H1 (cell line): ENCODE data around the gene PCNX3. TPM values are rescaled to one million over a fixed set of nuclear protein-coding genes. Genes with fewer than 3 reads are reported as not detected.

Experiments
- CTCF ChIA-PET: fragments of 300-600 bp; sonication (Branson Sonifier 250); formaldehyde crosslinking; loops from one replicate; lab custom pipeline; 2021; ENCODE audit not compliant: partially characterized antibody; lab: Charles Lee
- POLR2A ChIA-PET: fragments of 300-600 bp; sonication (Branson Sonifier 250); formaldehyde crosslinking; loops from one replicate; lab custom pipeline; 2021; ENCODE audit warnings: inconsistent platforms; ENCODE audit not compliant: partially characterized antibody; lab: Charles Lee
- DNase-seq, 2 experiments: peaks; one replicate each; pipeline versions ENCODE4 v3.0.0 to v3.0.0-alpha.2; 2010 to 2022; ENCODE audit warnings: low spot score in 2 of 2, low read depth in 1 of 2, mixed read lengths in 1 of 2
- FAIRE-seq: peaks from 2 replicates; lab custom pipeline; 2011; peaks lifted over from hg19 to GRCh38; lab: Jason Lieb, UNC
- H2AFZ ChIP-seq: 2 replicates; pipeline ENCODE4 v1.8.1; 2012; ENCODE audit warnings: low read length, inconsistent platforms
- H2AK5ac ChIP-seq: 2 replicates; pipeline ENCODE4 v1.6.1; 2013; ENCODE audit warnings: low read depth, low read length
- H2BK120ac ChIP-seq: replicated peaks from 2 replicates; pipeline ENCODE3; 2013; ENCODE audit warnings: low read depth, low read length, inconsistent platforms
- H2BK12ac ChIP-seq: 2 replicates; pipeline ENCODE4 v1.6.1; 2013; ENCODE audit warnings: low read depth, low read length
- H2BK15ac ChIP-seq: 2 replicates; pipeline ENCODE4 v1.6.1; 2013; ENCODE audit warnings: low read length
- H2BK20ac ChIP-seq: 2 replicates; pipeline ENCODE4 v1.6.1; 2013; ENCODE audit warnings: low read length
- H2BK5ac ChIP-seq: 2 replicates; pipeline ENCODE4 v1.6.1; 2013; ENCODE audit warnings: low read depth, low read length
- H3K14ac ChIP-seq: 2 replicates; pipeline ENCODE4 v1.6.1; 2013; ENCODE audit warnings: inconsistent platforms; ENCODE audit not compliant: insufficient read length
- H3K18ac ChIP-seq: 2 replicates; pipeline ENCODE4 v1.6.1; 2013; ENCODE audit warnings: low read length; ENCODE audit errors: extremely low read depth
- H3K23ac ChIP-seq: 2 replicates; pipeline ENCODE4 v1.6.1; 2013; ENCODE audit warnings: inconsistent platforms; ENCODE audit not compliant: insufficient read length
- H3K23me2 ChIP-seq: 2 replicates; pipeline ENCODE4 v1.6.1; 2013; ENCODE audit warnings: low read depth, low read length
- H3K27ac ChIP-seq: 2 replicates; pipeline ENCODE4 v1.6.1; 2011; ENCODE audit warnings: low read depth, low read length, inconsistent platforms
- H3K27me3 ChIP-seq, 4 experiments: replicated peaks in 1 of 4; 1 replicate in 1 of 4; 2 replicates in 3 of 4; pipeline versions ENCODE4 v1.6.1 to v1.8.1; 2011 to 2013; ENCODE audit warnings: low read length in 3 of 4, mild to moderate bottlenecking in 3 of 4, inconsistent platforms in 2 of 4, mixed read lengths in 2 of 4, moderate library complexity in 1 of 4; ENCODE audit not compliant: control insufficient read depth in 3 of 4, insufficient read depth in 3 of 4; ENCODE audit errors: extremely low read depth in 1 of 4
- H3K36me3 ChIP-seq, 4 experiments: 2 replicates each; pipeline versions ENCODE4 v1.6.1 to v1.8.1; 2011 to 2013; ENCODE audit warnings: mild to moderate bottlenecking in 4 of 4, low read length in 3 of 4, moderate library complexity in 2 of 4, control low read depth in 1 of 4, inconsistent platforms in 1 of 4; ENCODE audit not compliant: insufficient read depth in 4 of 4, control insufficient read depth in 2 of 4
- H3K4ac ChIP-seq: replicated peaks from 2 replicates; pipeline ENCODE3; 2013; ENCODE audit warnings: low read length, low read depth, mixed read lengths, inconsistent platforms; ENCODE audit not compliant: insufficient read length
- H3K4me1 ChIP-seq, 4 experiments: replicated peaks in 1 of 4; 1 replicate in 1 of 4; 2 replicates in 3 of 4; pipeline versions ENCODE4 v1.6.1 to v1.8.1; 2011 to 2013; ENCODE audit warnings: low read length in 3 of 4, inconsistent platforms in 2 of 4, mixed read lengths in 1 of 4; ENCODE audit not compliant: insufficient read depth in 4 of 4, control insufficient read depth in 3 of 4
- H3K4me2 ChIP-seq, 2 experiments: 2 replicates each; pipeline versions ENCODE4 v1.6.1 to v1.8.1; 2011 to 2013; ENCODE audit warnings: low read depth in 2 of 2, low read length in 2 of 2, control low read depth in 1 of 2, inconsistent platforms in 1 of 2, mild to moderate bottlenecking in 1 of 2; ENCODE audit not compliant: insufficient read depth in 1 of 2
- H3K4me3 ChIP-seq, 4 experiments: fragments of 200-600, 300-600 bp in 1 of 4; sonication (generic), shearing (Covaris generic), sonication (Bioruptor Twin) in 1 of 4; 2 replicates each; pipeline versions ENCODE4 v1.5.1 to v1.8.1; 2011 to 2016; ENCODE audit warnings: low read length in 4 of 4, low read depth in 3 of 4, control low read depth in 2 of 4, inconsistent platforms in 2 of 4, mild to moderate bottlenecking in 2 of 4, mixed read lengths in 1 of 4, moderate library complexity in 1 of 4; ENCODE audit not compliant: insufficient read depth in 2 of 4; ENCODE audit errors: extremely low read depth in 1 of 4
- H3K56ac ChIP-seq: replicated peaks from 2 replicates; pipeline ENCODE3; 2013; ENCODE audit warnings: low read depth, mild to moderate bottlenecking, mixed read lengths, low read length, inconsistent platforms; ENCODE audit not compliant: insufficient read length
- H3K79me1 ChIP-seq: 2 replicates; pipeline ENCODE4 v1.6.1; 2013; ENCODE audit warnings: low read depth, low read length, control low read depth
- H3K79me2 ChIP-seq, 2 experiments: 2 replicates each; pipeline versions ENCODE4 v1.6.1 to v1.8.1; 2012 to 2013; ENCODE audit warnings: low read length in 2 of 2, mild to moderate bottlenecking in 2 of 2, inconsistent platforms in 1 of 2; ENCODE audit not compliant: insufficient read depth in 2 of 2, control insufficient read depth in 1 of 2
- H3K9ac ChIP-seq, 4 experiments: replicated peaks in 1 of 4; 1 replicate in 1 of 4; 2 replicates in 3 of 4; pipeline versions ENCODE4 v1.6.1 to v1.8.1; 2011 to 2013; ENCODE audit warnings: low read depth in 3 of 4, low read length in 3 of 4, control low read depth in 2 of 4, mild to moderate bottlenecking in 2 of 4, moderate library complexity in 2 of 4, inconsistent platforms in 1 of 4; ENCODE audit errors: extremely low read depth in 1 of 4
- H3K9me3 ChIP-seq, 2 experiments: 2 replicates each; pipeline versions ENCODE4 v1.6.1 to v1.8.1; 2012 to 2013; ENCODE audit warnings: mild to moderate bottlenecking in 2 of 2, moderate library complexity in 2 of 2, control low read depth in 1 of 2, inconsistent platforms in 1 of 2, low read depth in 1 of 2, low read length in 1 of 2, mixed read lengths in 1 of 2; ENCODE audit not compliant: insufficient read depth in 2 of 2
- H4K20me1 ChIP-seq, 2 experiments: replicated peaks in 1 of 2; 2 replicates each; pipeline versions ENCODE3 to v1.8.1; 2011 to 2013; ENCODE audit warnings: inconsistent platforms in 2 of 2, low read length in 2 of 2, mild to moderate bottlenecking in 1 of 2; ENCODE audit not compliant: insufficient read depth in 2 of 2, control insufficient read depth in 1 of 2
- H4K5ac ChIP-seq: 2 replicates; pipeline ENCODE4 v1.6.1; 2013; ENCODE audit warnings: low read length, low read depth, mixed read lengths, inconsistent platforms; ENCODE audit not compliant: insufficient read length
- H4K8ac ChIP-seq: 2 replicates; pipeline ENCODE4 v1.8.0; 2013; ENCODE audit warnings: mild to moderate bottlenecking, moderate library complexity, low read length, inconsistent platforms; ENCODE audit not compliant: insufficient read depth; ENCODE audit errors: extremely low read depth
- H4K91ac ChIP-seq: replicated peaks from 2 replicates; pipeline ENCODE3; 2013; ENCODE audit warnings: low read length, mixed read lengths, inconsistent platforms; ENCODE audit not compliant: insufficient read length
- CBX5 ChIP-seq: fragments of 300-800, 300-1000 bp; sonication (generic); IDR thresholded peaks from 2 replicates; pipeline ENCODE4 v1.7.1; 2016; ENCODE audit warnings: antibody characterized with exemption, low read length, low read depth
- CTBP2 ChIP-seq: IDR thresholded peaks from 2 replicates; pipeline ENCODE4 v1.7.0; 2011; ENCODE audit warnings: borderline replicate concordance, mild to moderate bottlenecking, moderate library complexity, mixed read lengths, low read length; ENCODE audit not compliant: insufficient read depth, insufficient read length
- CTCF ChIP-seq, 3 experiments: IDR thresholded peaks; 1 replicate in 2 of 3; 2 replicates in 1 of 3; pipeline versions ENCODE4 v1.5.1 to v1.6.1; 2011; ENCODE audit warnings: low read length in 3 of 3, mild to moderate bottlenecking in 3 of 3, inconsistent platforms in 2 of 3, low read depth in 1 of 3, moderate library complexity in 1 of 3; ENCODE audit not compliant: insufficient read depth in 1 of 3; ENCODE audit errors: control extremely low read depth in 1 of 3
- FOSL1 ChIP-seq: IDR thresholded peaks from 2 replicates; pipeline ENCODE4 v1.6.1; 2011; ENCODE audit warnings: mild to moderate bottlenecking, low read depth, low read length, moderate library complexity; ENCODE audit not compliant: insufficient read depth
- JUND ChIP-seq: IDR thresholded peaks from 2 replicates; pipeline ENCODE4 v1.6.1; 2011; ENCODE audit warnings: mild to moderate bottlenecking, improper control_type of control experiment, low read length
- RBBP5 ChIP-seq: IDR thresholded peaks from 2 replicates; pipeline ENCODE4 v1.7.1; 2012; ENCODE audit warnings: low read depth, mild to moderate bottlenecking, inconsistent platforms, low read length, moderate library complexity, borderline replicate concordance
- SUZ12 ChIP-seq: fragments of 200-600 bp; sonication (generic); IDR thresholded peaks from 2 replicates; pipeline ENCODE4 v1.6.1; 2012; ENCODE audit warnings: mild to moderate bottlenecking, inconsistent platforms, low read length, moderate library complexity, mixed read lengths
- WGBS, 2 experiments: shearing (Covaris generic) in 1 of 2; methylation state at CpG; one replicate each; pipeline versions ENCODE4 v1.1.6 to v1.1.7; 2013 to 2015; ENCODE audit warnings: low lambda C conversion rate in 2 of 2, mixed read lengths in 2 of 2, inconsistent platforms in 1 of 2, low coverage in 1 of 2, missing lambda C conversion rate in 1 of 2; ENCODE audit not compliant: insufficient replicate concordance in 2 of 2, insufficient coverage in 1 of 2, insufficient read length in 1 of 2; ENCODE audit errors: extremely low coverage in 1 of 2, missing lambda C conversion rate in 1 of 2; 5-methylcytosine and 5-hydroxymethylcytosine counted together
- polyA plus RNA-seq, 7 experiments: library from polyadenylated mRNA; depleted of rRNA in 3 of 7; stranded (reverse) in 5 of 7; unstranded in 2 of 7; fragments of >200 nt in 5 of 7; fragments of 200-250 nt in 2 of 7; gene quantifications; 1 replicate in 5 of 7; 2 replicates in 1 of 7; 4 replicates in 1 of 7; pipeline versions ENCODE4 v1.2.1 to v1.2.3, GENCODE V29; 2011 to 2013; ENCODE audit warnings: missing spikeins in 2 of 7, mixed read lengths in 2 of 7
- total RNA-seq: library from RNA; stranded (reverse); fragmentation: NEBNext Ultra II Directional; extraction: Animal tissue kit (Norgen Biotek cat#: 25700); gene quantifications from 2 replicates; pipeline ENCODE4 v1.2.1, GENCODE V29; 2021

The PCNX3 gene
- total and polyA plus RNA-seq, 2 of the 8 experiments (the other 6 are each of a cell fraction or from before 2014, with no cell fraction given): 27.2 to 38.8 TPM

GRCh38 chr11:65593518-65594414 lies 21.8 kb upstream of the PCNX3 start:
- no peaks in the 10 kb centered on the region for H3K79me1 ChIP-seq
- no peak overlapping the region for H3K56ac ChIP-seq
- H4K5ac ChIP-seq: no peak overlapping the region
- H3K4me3 ChIP-seq: no peak overlapping the region
- H3K9ac ChIP-seq: no peak overlapping the region
- H4K20me1 ChIP-seq: peaks cover 0 to 4% of the 10 kb centered on the region in 2 experiments
- peaks cover 0 to 6% (median 2%) of the 10 kb centered on the region in 4 experiments; a peak in 3 of 8 replicates for H3K36me3 ChIP-seq
- peak overlapping the region; percentile 48 for H4K91ac ChIP-seq
- ChIA-PET CTCF (interaction anchor here (0.6 to 14.5 kb wide), 41 partner anchors 9 to 1880 kb away, joined by 3 to 227 read pairs (median 4); partner anchors contain the start of genes EHBP1L1, FAM89B, MAP3K11 and PCNX3), POLR2A (interaction anchor here (0.6 to 6.8 kb wide), 17 partner anchors 9 to 103 kb away, joined by 3 to 41 read pairs (median 5); partner anchors contain the start of genes EHBP1L1, MAP3K11 and PCNX3)
- no peak overlapping the region for H2AFZ ChIP-seq
- H3K4me1 ChIP-seq: peaks cover 3 to 10% (median 8%) of the 10 kb centered on the region in 4 experiments
- peak overlapping the region; percentile 72; the same call in 1 of the 2 replicates for H2BK15ac ChIP-seq
- H3K14ac ChIP-seq: no peak overlapping the region
- peaks cover 8 to 27% (median 22%) of the 10 kb centered on the region in 4 experiments for H3K27me3 ChIP-seq
- peak overlapping the region; percentile 15; the same call in 1 of the 2 replicates for H3K18ac ChIP-seq
- no peak overlapping the region for H4K8ac ChIP-seq
- 0 out of 2 replicates have a peak overlapping the region, but pooled peaks have one; percentile 25 for H2AK5ac ChIP-seq
- H2BK120ac ChIP-seq: no peak overlapping the region
- no peak overlapping the region for H3K27ac ChIP-seq
- H3K4ac ChIP-seq: peak overlapping the region; percentile 94
- peak overlapping the region; percentile 81; the same call in 1 of the 2 replicates for H2BK5ac ChIP-seq
- no peaks in the 10 kb centered on the region for H3K79me2 ChIP-seq
- no peaks in the 10 kb centered on the region for H3K9me3 ChIP-seq
- DNase-seq: no peak
- no peak overlapping the region for H2BK20ac ChIP-seq
- WGBS, 2 experiments: 79% methylated on average over 23 of the region's 26 CpGs; no CpG with 5 or more reads in 1 of the 2 experiments
- peaks cover 9% of the 10 kb centered on the region; the same call in 1 of the 2 replicates for H3K23me2 ChIP-seq
- peak; percentile 75 for FAIRE-seq
- H3K23ac ChIP-seq: no peak overlapping the region
- H2BK12ac ChIP-seq: peak overlapping the region; percentile 80; the same call in 1 of the 2 replicates
- H3K4me2 ChIP-seq: peak overlapping the region in 1 of 2 experiments; percentile 60; a peak in 1 of 4 replicates
- no peak for TF ChIP-seq FOSL1
- no peak for TF ChIP-seq RBBP5
- no peak for TF ChIP-seq CBX5
- TF ChIP-seq SUZ12: no peak
- TF ChIP-seq CTBP2: no peak
- TF ChIP-seq CTCF (IDR thresholded peaks at IDR 0.05; ENCODE audit: control extremely low read depth in 1 of 3, insufficient read depth in 1 of 3, low read depth in 1 of 3, low read length in 3 of 3): peak in 2 of 3 experiments; percentile 73 to 90; a peak in 3 of 4 replicates
- TF ChIP-seq JUND: no peak
